Vagina (tissue), 2 donors: ENCODE data around the gene YLPM1. TPM values are rescaled to one million over a fixed set of nuclear protein-coding genes. Genes with fewer than 3 reads are reported as not detected.

Experiments used
- DNase-seq, 2 donors: peaks; one replicate each; pipeline ENCODE4 v3.0.0-alpha.2; 2017; ENCODE audit errors: extremely low spot score in 2 of 2
- H3K27ac ChIP-seq: fragments of 200-600 bp; sonication (generic); one replicate; pipeline ENCODE4 v1.5.1; 2019
- H3K27me3 ChIP-seq: fragments of 200-600 bp; sonication (generic); one replicate; pipeline ENCODE4 v1.5.1; 2019
- H3K36me3 ChIP-seq, 2 donors: fragments of 200-600 bp; sonication (generic); one replicate each; pipeline ENCODE4 v1.5.1; 2017 to 2019
- H3K4me1 ChIP-seq: fragments of 200-600 bp; sonication (generic); one replicate; pipeline ENCODE4 v1.5.1; 2019
- H3K4me3 ChIP-seq, 2 donors: fragments of 200-600 bp; sonication (generic); 1 replicate in 1 of 2; 2 replicates in 1 of 2; pipeline ENCODE4 v1.5.1; 2016 to 2019
- H3K9me3 ChIP-seq: fragments of 200-600 bp; sonication (generic); one replicate; pipeline ENCODE4 v1.5.1; 2019
- CTCF ChIP-seq, 3 experiments: fragments of 450-650 bp in 2 of 3; fragments of 200-600 bp in 1 of 3; sonication (generic) in 1 of 3; IDR thresholded peaks; one replicate each; pipeline ENCODE4 v1.5.1; 2017 to 2019; ENCODE audit warnings: antibody characterized with exemption in 3 of 3, mild to moderate bottlenecking in 2 of 3, moderate library complexity in 2 of 3
- POLR2A ChIP-seq, 2 donors: fragments of 450-650 bp; IDR thresholded peaks; one replicate each; pipeline ENCODE4 v1.6.1; 2017; ENCODE audit warnings: antibody characterized with exemption in 2 of 2, mild to moderate bottlenecking in 2 of 2, moderate library complexity in 2 of 2
- POLR2AphosphoS5 ChIP-seq, 2 donors: sonication (generic); formaldehyde crosslinking; IDR thresholded peaks; one replicate each; pipeline ENCODE4 v1.9.0; 2017; ENCODE audit warnings: antibody characterized with exemption in 2 of 2, mild to moderate bottlenecking in 2 of 2, low read depth in 1 of 2; ENCODE audit not compliant: insufficient read depth in 1 of 2
- intact Hi-C: fragments of 100-400 bp; cut with DNase I; formaldehyde crosslinking; loops from one replicate; pipeline ENCODE4 v1.15.1; 2023
- total RNA-seq: library from RNA; depleted of rRNA; stranded (reverse); fragments of >200 nt; gene quantifications from one replicate; pipeline ENCODE4 v1.2.3, GENCODE V29; 2016

Gene YLPM1
- total RNA-seq, 1 donor from 2014 or later, result 50.3 TPM

GRCh38 chr14:74792249-74793039, 29.3 kb downstream of the YLPM1 start:
- H3K27ac ChIP-seq, result no peak overlapping the region
- no peaks in the 10 kb centered on the region for H3K27me3 ChIP-seq
- TF ChIP-seq POLR2A (IDR thresholded peaks at IDR 0.05), result no peak
- no peak for TF ChIP-seq CTCF (IDR thresholded peaks at IDR 0.05)
- TF ChIP-seq POLR2AphosphoS5 (IDR thresholded peaks at IDR 0.05; ENCODE audit: insufficient read depth in 1 of 2, low read depth in 1 of 2), result no peak
- intact Hi-C loops, result no loop called here
- DNase-seq, result no peak
- peaks cover 0 to 7% of the 10 kb centered on the region in 2 donors for H3K36me3 ChIP-seq
- peaks cover 26% of the 10 kb centered on the region for H3K4me1 ChIP-seq
- H3K9me3 ChIP-seq, result no peaks in the 10 kb centered on the region
- no peak overlapping the region for H3K4me3 ChIP-seq

- Histone ChIP-seq H3K27me3 (no peaks in the 10 kb centered on the region), H3K4me3 (no peak overlapping the region), H3K36me3 (peaks cover 0 to 16% of the 10 kb centered on the region in 2 donors), H3K27ac (no peak overlapping the region), H3K4me1 (peaks cover 26% of the 10 kb centered on the region), H3K9me3 (no peaks in the 10 kb centered on the region)
- TF ChIP-seq POLR2AphosphoS5 (IDR thresholded peaks at IDR 0.05; ENCODE audit: insufficient read depth in 1 of 2, low read depth in 1 of 2) (no peak), CTCF (IDR thresholded peaks at IDR 0.05) (no peak), POLR2A (IDR thresholded peaks at IDR 0.05) (no peak)
- no peak for DNase-seq
- intact Hi-C loops, result no loop called here
Observed at GRCh38 chr14:74793506-74794155, 30.5 kb downstream of the YLPM1 start.

GRCh38 chr14:74794947-74795346, 31.8 kb downstream of the YLPM1 start:
- no peak overlapping the region for H3K27ac ChIP-seq
- peaks cover 26% of the 10 kb centered on the region for H3K4me1 ChIP-seq
- no peaks in the 10 kb centered on the region for H3K27me3 ChIP-seq
- no peak overlapping the region for H3K4me3 ChIP-seq
- peaks cover 0 to 16% of the 10 kb centered on the region in 2 donors for H3K36me3 ChIP-seq
- TF ChIP-seq POLR2A (IDR thresholded peaks at IDR 0.05), result no peak
- no peak for DNase-seq
- intact Hi-C loops, result no loop called here
- H3K9me3 ChIP-seq, result no peaks in the 10 kb centered on the region

- no peak for DNase-seq
- H3K27me3 ChIP-seq, result no peaks in the 10 kb centered on the region
- intact Hi-C loops, result no loop called here
- H3K36me3 ChIP-seq, result peaks cover 0 to 47% of the 10 kb centered on the region in 2 donors
- TF ChIP-seq POLR2A (IDR thresholded peaks at IDR 0.05) (no peak), POLR2AphosphoS5 (IDR thresholded peaks at IDR 0.05; ENCODE audit: insufficient read depth in 1 of 2, low read depth in 1 of 2) (no peak), CTCF (IDR thresholded peaks at IDR 0.05) (no peak)
- H3K4me1 ChIP-seq, result no peaks in the 10 kb centered on the region
- no peak overlapping the region for H3K4me3 ChIP-seq
- no peak overlapping the region for H3K27ac ChIP-seq
- H3K9me3 ChIP-seq, result no peaks in the 10 kb centered on the region
Observed at GRCh38 chr14:74799765-74800164, 36.6 kb downstream of the YLPM1 start.

GRCh38 chr14:74800780-74801179, 37.7 kb downstream of the YLPM1 start:
- no peak for DNase-seq

More at GRCh38 chr14:74800780-74801179, 37.7 kb downstream of the YLPM1 start:
- Histone ChIP-seq H3K27me3 (no peaks in the 10 kb centered on the region), H3K4me1 (no peaks in the 10 kb centered on the region), H3K4me3 (no peak overlapping the region), H3K27ac (no peak overlapping the region), H3K9me3 (no peaks in the 10 kb centered on the region), H3K36me3 (peaks cover 0 to 51% of the 10 kb centered on the region in 2 donors)
- TF ChIP-seq CTCF (IDR thresholded peaks at IDR 0.05) (no peak), POLR2AphosphoS5 (IDR thresholded peaks at IDR 0.05; ENCODE audit: insufficient read depth in 1 of 2, low read depth in 1 of 2) (no peak), POLR2A (IDR thresholded peaks at IDR 0.05) (no peak)
- intact Hi-C loops, result no loop called here
